Memory B cell (primary cell): ENCODE measurements around the gene SOX3.

Source experiments
- ATAC-seq: fragments of 150-1000 bp; cut with Tn5 transposase; 2 replicates; pipeline ENCODE4 v1.10.0; 2021; ENCODE audit warnings: low read depth, mild to moderate bottlenecking, moderate library complexity
- DNase-seq, 2 donors: peaks; one replicate each; pipeline ENCODE4 v3.0.0; 2022; ENCODE audit warnings: low spot score in 2 of 2
- H3K27ac Mint-ChIP-seq: one replicate; pipeline ENCODE4 v1.8.0; 2022; ENCODE audit warnings: mild to moderate bottlenecking, moderate library complexity, mixed read lengths
- H3K27me3 Mint-ChIP-seq: one replicate; pipeline ENCODE4 v1.8.0; 2022; ENCODE audit warnings: mixed read lengths
- H3K36me3 Mint-ChIP-seq: one replicate; pipeline ENCODE4 v1.8.0; 2022; ENCODE audit warnings: mild to moderate bottlenecking, mixed read lengths
- H3K4me1 Mint-ChIP-seq: one replicate; pipeline ENCODE4 v1.8.0; 2022; ENCODE audit warnings: mixed read lengths
- H3K4me3 Mint-ChIP-seq: one replicate; pipeline ENCODE4 v1.8.0; 2022; ENCODE audit warnings: mild to moderate bottlenecking, moderate library complexity, mixed read lengths
- H3K9me3 Mint-ChIP-seq: one replicate; pipeline ENCODE4 v1.8.0; 2022; ENCODE audit warnings: mixed read lengths

The SOX3 gene

GRCh38 chrX:140505421-140506337 lies 810 bp upstream of the SOX3 start:
- Mint-ChIP-seq H3K9me3 (no peaks in the 10 kb centered on the region), H3K4me3 (no peak overlapping the region), H3K4me1 (no peaks in the 10 kb centered on the region), H3K36me3 (no peaks in the 10 kb centered on the region), H3K27ac (no peak overlapping the region), H3K27me3 (peaks cover 13% of the 10 kb centered on the region)
- ATAC-seq: no peak
- DNase-seq: no peak

DNA sequence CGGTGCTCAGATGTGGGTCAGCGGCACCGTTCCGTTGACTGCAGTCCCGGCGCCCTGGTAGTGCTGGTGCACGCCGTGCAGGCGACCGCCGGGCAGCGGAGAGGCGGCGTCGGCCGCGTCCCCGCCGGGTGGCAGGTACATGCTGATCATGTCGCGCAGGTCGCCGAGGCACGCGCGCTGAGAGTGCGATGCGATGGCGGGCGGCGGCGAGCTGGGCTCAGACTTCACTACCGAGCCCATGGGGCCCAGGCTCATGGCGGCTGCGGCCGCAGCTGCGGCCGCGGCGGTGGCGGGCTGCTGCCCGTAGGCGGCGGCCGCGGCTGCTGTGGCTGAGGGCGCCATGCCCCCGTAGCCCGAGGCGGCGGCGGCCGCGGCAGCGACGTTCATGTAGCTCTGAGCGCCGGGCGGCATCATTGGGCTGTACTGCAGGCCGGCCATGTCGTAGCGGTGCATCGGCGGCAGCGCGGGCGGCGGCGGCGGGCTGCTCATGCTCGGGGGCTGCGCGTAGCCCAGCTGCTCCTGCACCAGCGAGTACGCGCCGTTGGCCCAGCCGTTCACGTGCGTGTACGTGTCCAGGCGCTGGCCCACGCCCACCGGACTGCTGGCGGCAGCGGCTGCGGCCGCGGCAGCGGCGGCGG lies 1.0 kb downstream of the SOX3 start:
- no peaks in the 10 kb centered on the region for H3K36me3 Mint-ChIP-seq
- no peaks in the 10 kb centered on the region for H3K9me3 Mint-ChIP-seq
- no peak for ATAC-seq
- H3K27me3 Mint-ChIP-seq: peaks cover 11% of the 10 kb centered on the region
- no peak overlapping the region for H3K4me3 Mint-ChIP-seq
- no peak overlapping the region for H3K27ac Mint-ChIP-seq
- H3K4me1 Mint-ChIP-seq: no peaks in the 10 kb centered on the region
- no peak for DNase-seq

DNA sequence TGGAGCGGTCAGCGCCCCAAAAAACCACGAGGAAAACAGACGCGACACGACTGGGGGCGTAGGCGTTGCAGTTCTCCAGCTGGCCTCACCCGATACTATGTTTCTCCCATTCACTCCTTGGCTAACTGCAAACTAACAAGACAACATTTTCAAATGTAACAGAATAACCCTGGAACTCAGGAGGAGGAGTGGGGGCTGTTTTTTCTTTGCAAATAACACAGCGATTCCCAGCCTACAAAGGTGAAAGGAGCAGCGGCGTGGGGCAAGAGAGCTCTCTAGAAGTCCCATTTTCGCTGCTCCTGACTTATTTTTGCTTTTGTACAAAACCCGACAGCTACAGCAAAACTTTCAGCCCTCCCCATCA lies 1.6 kb downstream of the SOX3 start:
- Mint-ChIP-seq H3K27ac (no peak overlapping the region), H3K4me1 (no peaks in the 10 kb centered on the region), H3K9me3 (no peaks in the 10 kb centered on the region), H3K4me3 (no peak overlapping the region), H3K27me3 (peaks cover 11% of the 10 kb centered on the region), H3K36me3 (no peaks in the 10 kb centered on the region)
- no peak for ATAC-seq
- DNase-seq: no peak

DNA sequence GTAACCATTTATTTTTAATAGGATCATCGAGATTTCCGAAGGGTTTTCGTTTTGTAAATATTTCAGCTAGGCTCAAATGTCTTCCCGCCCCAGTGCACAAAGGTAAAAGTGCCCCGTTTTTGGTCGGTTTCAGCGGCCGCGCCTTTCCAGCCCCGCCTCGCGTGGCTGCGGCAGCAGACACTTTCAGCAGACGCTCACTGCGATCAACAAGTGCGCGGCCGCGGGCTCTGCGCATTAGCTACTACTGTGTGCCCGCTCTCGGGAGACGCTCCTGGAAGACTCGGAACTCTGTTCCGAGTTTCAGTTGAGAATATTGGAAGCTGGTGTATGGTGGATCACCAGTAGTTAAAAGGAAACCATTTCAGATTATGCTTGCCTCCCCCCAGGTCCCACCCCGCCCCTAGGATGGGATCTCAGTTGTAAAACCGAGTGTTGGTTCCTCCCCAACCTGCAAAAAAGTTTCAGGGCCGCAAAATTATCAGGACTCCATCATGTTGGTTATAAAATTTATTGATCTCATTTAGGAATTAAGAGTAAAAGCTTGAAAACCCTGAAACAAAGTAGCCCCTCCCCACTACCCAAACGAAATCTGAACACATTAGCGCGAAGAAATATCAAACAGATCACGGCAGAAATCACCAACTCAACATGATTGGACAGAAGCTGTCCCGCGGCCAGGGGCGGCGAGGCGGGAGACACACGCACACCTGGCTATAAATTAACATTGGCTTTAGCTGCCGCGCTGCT lies 2.2 kb downstream of the SOX3 start:
- no peak for DNase-seq
- Mint-ChIP-seq H3K27ac (no peak overlapping the region), H3K9me3 (no peaks in the 10 kb centered on the region), H3K27me3 (peaks cover 11% of the 10 kb centered on the region), H3K4me3 (no peak overlapping the region), H3K4me1 (no peaks in the 10 kb centered on the region), H3K36me3 (no peaks in the 10 kb centered on the region)
- no peak for ATAC-seq

- ATAC-seq (no peak), DNase-seq (no peak)
- H3K36me3 Mint-ChIP-seq: no peaks in the 10 kb centered on the region
- H3K9me3 Mint-ChIP-seq: no peaks in the 10 kb centered on the region
- H3K27me3 Mint-ChIP-seq: peaks cover 11% of the 10 kb centered on the region
- H3K4me1 Mint-ChIP-seq: no peaks in the 10 kb centered on the region
- H3K27ac Mint-ChIP-seq: no peak overlapping the region
- H3K4me3 Mint-ChIP-seq: no peak overlapping the region
Measured at GRCh38 chrX:140501940-140502468, 2.9 kb downstream of the SOX3 start.

DNA sequence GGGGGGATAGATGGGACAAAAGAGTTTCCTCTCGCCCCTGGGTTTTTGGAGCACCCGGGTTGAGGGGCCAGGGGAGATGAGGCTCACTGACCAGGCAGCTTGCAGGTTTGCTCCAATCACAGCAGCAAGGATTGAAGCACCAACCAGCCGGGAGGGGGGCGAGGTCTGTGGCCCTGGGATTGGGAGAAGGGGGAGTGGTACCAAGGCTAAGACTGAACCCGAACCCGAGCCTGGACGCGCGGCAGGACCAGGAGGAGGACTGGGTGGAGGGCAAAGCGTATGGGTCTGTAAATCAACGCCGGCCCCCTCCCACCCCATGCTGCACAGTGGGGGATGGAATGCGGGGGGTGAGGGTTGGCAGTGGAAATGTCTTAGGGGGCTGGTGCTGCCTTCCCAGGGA lies 3.5 kb downstream of the SOX3 start:
- ATAC-seq: no peak
- DNase-seq: no peak
- Mint-ChIP-seq H3K4me1 (no peaks in the 10 kb centered on the region), H3K9me3 (no peaks in the 10 kb centered on the region), H3K27me3 (peaks cover 9% of the 10 kb centered on the region), H3K4me3 (no peak overlapping the region), H3K36me3 (no peaks in the 10 kb centered on the region), H3K27ac (no peak overlapping the region)

DNA sequence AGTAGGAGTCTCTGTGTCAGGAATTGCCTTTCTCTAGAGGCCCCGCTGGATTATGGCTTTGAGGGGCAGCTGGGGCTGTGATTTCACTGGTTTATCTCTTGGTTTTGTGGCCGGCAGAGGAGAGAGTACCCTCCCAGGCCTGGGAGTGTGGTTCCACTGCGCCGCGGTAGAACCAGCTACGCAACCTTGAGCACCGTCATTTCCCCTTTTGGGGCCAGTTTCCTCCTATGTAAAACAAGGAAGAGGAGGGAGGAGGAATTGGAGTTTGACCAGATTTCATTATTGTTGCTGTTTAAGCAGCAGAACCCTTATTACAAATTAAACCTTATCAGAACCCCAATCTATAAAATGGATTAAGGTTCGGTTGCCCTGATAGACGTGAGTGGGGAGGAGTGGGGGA lies 4.4 kb downstream of the SOX3 start:
- H3K36me3 Mint-ChIP-seq: no peaks in the 10 kb centered on the region
- peaks cover 7% of the 10 kb centered on the region for H3K27me3 Mint-ChIP-seq
- DNase-seq (no peak), ATAC-seq (no peak)
- H3K4me1 Mint-ChIP-seq: no peaks in the 10 kb centered on the region
- no peak overlapping the region for H3K27ac Mint-ChIP-seq
- no peaks in the 10 kb centered on the region for H3K9me3 Mint-ChIP-seq
- H3K4me3 Mint-ChIP-seq: no peak overlapping the region

DNA sequence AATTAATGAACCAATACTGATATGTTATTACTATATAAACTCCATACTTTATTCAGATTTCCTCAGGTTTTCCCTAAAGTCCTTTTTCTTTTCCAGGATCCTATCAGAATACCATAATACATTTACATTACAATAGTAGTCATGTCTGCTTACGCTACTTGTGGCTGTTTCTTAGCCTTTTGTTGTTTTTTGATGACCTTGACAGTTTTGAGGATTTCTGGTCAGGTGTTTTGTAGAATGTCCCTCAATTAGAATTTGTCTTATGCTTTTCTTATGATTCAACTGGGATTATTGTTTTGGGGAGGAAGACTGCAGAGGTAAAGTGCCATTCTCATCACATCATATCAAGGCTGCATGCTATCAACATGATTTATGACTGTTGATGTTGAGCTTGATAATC lies 9.1 kb downstream of the SOX3 start:
- H3K4me3 Mint-ChIP-seq: no peak overlapping the region
- DNase-seq (no peak), ATAC-seq (no peak)
- no peaks in the 10 kb centered on the region for H3K4me1 Mint-ChIP-seq
- no peaks in the 10 kb centered on the region for H3K36me3 Mint-ChIP-seq
- H3K27me3 Mint-ChIP-seq: peaks cover 5% of the 10 kb centered on the region
- H3K9me3 Mint-ChIP-seq: peaks cover 4% of the 10 kb centered on the region
- no peak overlapping the region for H3K27ac Mint-ChIP-seq

GRCh38 chrX:140492066-140492994 lies 12.5 kb downstream of the SOX3 start:
- Mint-ChIP-seq H3K4me1 (no peaks in the 10 kb centered on the region), H3K4me3 (no peak overlapping the region), H3K27ac (no peak overlapping the region), H3K27me3 (peaks cover 1% of the 10 kb centered on the region), H3K9me3 (peaks cover 4% of the 10 kb centered on the region), H3K36me3 (no peaks in the 10 kb centered on the region)
- no peak for ATAC-seq
- no peak for DNase-seq

- ATAC-seq: no peak
- Mint-ChIP-seq H3K4me3 (no peak overlapping the region), H3K27ac (no peak overlapping the region), H3K4me1 (no peaks in the 10 kb centered on the region), H3K27me3 (no peaks in the 10 kb centered on the region), H3K36me3 (no peaks in the 10 kb centered on the region), H3K9me3 (no peaks in the 10 kb centered on the region)
- no peak for DNase-seq
Measured at GRCh38 chrX:140480765-140481164, 24.1 kb downstream of the SOX3 start.

GRCh38 chrX:140477987-140478386 lies 26.9 kb downstream of the SOX3 start:
- no peaks in the 10 kb centered on the region for H3K4me1 Mint-ChIP-seq
- no peak overlapping the region for H3K4me3 Mint-ChIP-seq
- H3K27ac Mint-ChIP-seq: no peak overlapping the region
- no peaks in the 10 kb centered on the region for H3K27me3 Mint-ChIP-seq
- no peaks in the 10 kb centered on the region for H3K36me3 Mint-ChIP-seq
- DNase-seq (no peak), ATAC-seq (no peak)
- H3K9me3 Mint-ChIP-seq: no peaks in the 10 kb centered on the region

DNA sequence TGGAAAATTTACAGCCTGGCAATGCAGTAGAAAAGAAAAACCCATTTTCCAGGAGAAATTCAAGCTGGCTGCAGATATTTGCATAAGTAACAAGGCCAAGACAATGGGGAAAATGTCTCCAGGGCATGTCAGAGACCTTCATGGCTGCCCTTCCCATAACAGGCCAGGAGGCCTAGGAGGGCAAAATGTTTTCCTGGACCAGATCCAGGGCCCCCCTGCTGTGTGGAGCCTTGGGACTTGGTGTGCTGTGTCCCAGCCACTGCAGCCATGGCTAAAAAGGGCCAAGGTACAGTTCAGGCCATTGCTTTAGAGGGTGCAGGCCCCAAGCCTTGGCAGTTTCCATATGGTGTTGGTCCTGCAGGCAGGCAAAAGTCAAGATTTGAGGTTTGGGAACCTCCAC lies 29.8 kb downstream of the SOX3 start:
- ATAC-seq: no peak
- no peak overlapping the region for H3K4me3 Mint-ChIP-seq
- no peak for DNase-seq
- no peaks in the 10 kb centered on the region for H3K36me3 Mint-ChIP-seq
- H3K4me1 Mint-ChIP-seq: no peaks in the 10 kb centered on the region
- no peaks in the 10 kb centered on the region for H3K27me3 Mint-ChIP-seq
- H3K9me3 Mint-ChIP-seq: no peaks in the 10 kb centered on the region
- no peak overlapping the region for H3K27ac Mint-ChIP-seq

DNA sequence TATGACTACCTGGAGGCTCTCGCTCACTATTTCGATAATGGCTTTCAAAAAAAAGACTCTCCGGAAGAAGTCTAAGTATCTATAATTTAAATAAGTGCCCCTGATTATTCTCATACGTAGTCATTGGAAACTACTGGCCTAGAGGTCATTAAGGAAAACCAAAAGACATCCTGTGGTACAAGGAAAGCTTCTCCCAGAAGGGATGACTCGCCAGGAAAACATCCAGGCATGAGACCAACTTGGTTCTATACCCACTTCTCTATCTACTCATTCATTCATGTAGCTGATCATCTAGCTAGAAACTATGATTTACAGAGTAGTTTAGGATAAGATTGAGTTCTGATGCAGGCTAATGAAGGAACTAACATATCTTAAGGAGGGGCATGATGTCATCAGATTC lies 37.7 kb downstream of the SOX3 start:
- no peaks in the 10 kb centered on the region for H3K9me3 Mint-ChIP-seq
- DNase-seq (no peak), ATAC-seq (no peak)
- H3K4me1 Mint-ChIP-seq: no peaks in the 10 kb centered on the region
- H3K27me3 Mint-ChIP-seq: no peaks in the 10 kb centered on the region
- H3K36me3 Mint-ChIP-seq: no peaks in the 10 kb centered on the region
- H3K27ac Mint-ChIP-seq: no peak overlapping the region
- H3K4me3 Mint-ChIP-seq: no peak overlapping the region
